ENCODE data around the gene SSR3.

Gene SSR3

DNA sequence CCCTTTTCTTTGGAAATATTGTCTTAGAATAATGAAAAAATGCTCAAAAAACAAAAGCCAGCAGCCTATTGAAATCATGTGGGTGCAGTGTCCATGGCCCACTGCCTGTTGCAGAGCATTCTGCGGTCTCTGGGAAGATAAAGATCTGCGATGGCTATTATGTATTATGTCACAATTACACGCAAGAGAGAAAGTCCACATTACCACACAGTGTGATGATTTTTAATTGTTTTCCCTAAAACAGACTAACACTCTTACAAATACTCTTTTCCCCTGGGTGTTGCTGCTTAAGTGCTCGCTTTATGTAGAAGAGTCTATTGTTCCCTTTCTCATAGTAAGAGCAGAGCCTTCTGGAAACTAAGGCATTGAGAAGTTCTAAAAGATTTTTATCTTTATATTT lies 32.2 kb downstream of the SSR3 start:
- TF ChIP-seq ZFX (IDR thresholded peaks at IDR 0.05; ENCODE audit: borderline replicate concordance), result no peak
- TF ChIP-seq, protein P1, sequence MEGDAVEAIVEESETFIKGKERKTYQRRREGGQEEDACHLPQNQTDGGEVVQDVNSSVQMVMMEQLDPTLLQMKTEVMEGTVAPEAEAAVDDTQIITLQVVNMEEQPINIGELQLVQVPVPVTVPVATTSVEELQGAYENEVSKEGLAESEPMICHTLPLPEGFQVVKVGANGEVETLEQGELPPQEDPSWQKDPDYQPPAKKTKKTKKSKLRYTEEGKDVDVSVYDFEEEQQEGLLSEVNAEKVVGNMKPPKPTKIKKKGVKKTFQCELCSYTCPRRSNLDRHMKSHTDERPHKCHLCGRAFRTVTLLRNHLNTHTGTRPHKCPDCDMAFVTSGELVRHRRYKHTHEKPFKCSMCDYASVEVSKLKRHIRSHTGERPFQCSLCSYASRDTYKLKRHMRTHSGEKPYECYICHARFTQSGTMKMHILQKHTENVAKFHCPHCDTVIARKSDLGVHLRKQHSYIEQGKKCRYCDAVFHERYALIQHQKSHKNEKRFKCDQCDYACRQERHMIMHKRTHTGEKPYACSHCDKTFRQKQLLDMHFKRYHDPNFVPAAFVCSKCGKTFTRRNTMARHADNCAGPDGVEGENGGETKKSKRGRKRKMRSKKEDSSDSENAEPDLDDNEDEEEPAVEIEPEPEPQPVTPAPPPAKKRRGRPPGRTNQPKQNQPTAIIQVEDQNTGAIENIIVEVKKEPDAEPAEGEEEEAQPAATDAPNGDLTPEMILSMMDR (IDR thresholded peaks at IDR 0.05), result no peak
- H3K27ac ChIP-seq, result no peak overlapping the region

DNA sequence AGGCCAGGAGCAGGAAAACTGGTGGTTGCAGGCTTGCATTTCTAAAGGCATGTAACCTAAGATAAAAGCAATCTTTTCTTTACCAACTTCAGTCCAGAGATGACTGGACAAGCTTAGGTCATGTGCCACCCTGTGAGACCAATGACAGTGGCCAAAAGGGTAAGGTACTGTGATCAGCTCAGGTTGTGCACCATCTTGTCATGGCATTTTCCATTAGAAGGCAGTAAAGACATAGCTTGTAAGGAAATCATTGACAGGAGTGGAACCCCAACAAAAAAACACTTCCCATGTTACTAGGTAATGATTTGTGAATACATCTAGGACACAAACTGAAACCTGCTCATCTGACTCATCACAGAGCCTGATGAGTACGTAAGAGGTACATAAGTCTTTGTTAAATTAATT lies 35.2 kb downstream of the SSR3 start:
- TF ChIP-seq, protein P1 (IDR thresholded peaks at IDR 0.05), result no peak
- no peak for TF ChIP-seq ZFX (IDR thresholded peaks at IDR 0.05; ENCODE audit: borderline replicate concordance)
- H3K27ac ChIP-seq, result no peak overlapping the region

DNA sequence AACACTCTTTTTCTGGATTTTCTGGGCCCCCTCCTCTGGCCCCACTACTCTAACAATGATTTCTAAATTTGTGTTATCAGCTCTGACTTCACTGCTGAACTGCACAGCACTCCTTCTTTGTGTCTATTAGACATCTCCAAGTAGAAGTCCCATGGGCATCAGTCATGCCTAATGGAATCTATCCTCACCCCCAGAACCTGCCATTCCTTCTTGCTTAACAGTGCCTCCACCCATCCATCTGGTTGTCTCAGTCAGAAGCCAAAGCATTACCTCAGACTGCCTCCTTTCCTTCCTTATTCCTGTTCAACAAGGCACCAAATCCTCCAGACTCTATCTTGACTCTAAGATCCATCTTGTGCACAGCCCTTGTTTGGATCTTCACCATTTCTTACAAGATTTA lies 36.2 kb downstream of the SSR3 start:
- TF ChIP-seq ZFX (IDR thresholded peaks at IDR 0.05; ENCODE audit: borderline replicate concordance), result no peak
- TF ChIP-seq, protein P1 (IDR thresholded peaks at IDR 0.05), result no peak
- H3K27ac ChIP-seq, result no peak overlapping the region

DNA sequence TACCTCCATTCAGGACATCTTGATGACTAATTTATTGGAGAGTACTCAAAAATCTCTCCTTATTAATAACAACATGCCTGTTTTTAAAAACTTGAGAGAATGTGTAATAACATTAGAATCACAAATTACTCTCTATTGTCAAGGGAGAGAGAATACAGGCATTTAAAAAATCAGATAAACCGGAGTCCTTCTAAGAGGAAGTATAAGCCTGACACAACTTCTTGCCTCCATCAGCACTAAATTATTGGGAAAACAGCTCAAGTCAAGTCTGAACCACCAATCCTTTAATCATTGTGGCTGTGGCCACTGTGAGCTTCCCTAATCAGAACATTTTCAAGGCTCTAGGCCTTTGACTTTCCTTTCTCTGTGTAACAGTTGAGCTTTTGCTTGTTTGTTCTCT lies 38.0 kb downstream of the SSR3 start:
- H3K27ac ChIP-seq, result no peak overlapping the region
- TF ChIP-seq ZFX (IDR thresholded peaks at IDR 0.05; ENCODE audit: borderline replicate concordance), result no peak
- TF ChIP-seq, protein P1 (IDR thresholded peaks at IDR 0.05), result no peak

DNA sequence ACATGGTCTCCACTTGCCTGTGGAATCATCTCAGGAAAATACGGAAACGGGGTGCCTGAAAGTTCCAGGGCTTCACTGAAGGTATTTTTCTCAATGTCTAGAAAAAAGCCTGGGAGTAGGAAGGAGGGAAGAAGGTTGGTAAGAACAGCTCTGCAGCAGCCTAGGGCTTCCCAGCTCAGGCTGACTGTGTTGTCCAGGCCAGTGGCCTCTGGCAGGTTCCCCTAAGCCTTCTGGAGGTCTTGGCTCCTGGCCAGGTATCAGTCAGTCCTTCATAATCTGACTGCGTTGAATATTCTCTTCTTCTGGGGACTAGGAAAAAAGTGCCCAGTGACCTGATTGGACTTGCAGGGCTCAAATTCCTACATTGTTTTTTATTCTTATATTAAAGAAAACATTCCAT lies 38.6 kb downstream of the SSR3 start:
- TF ChIP-seq, protein P1 (IDR thresholded peaks at IDR 0.05), result no peak
- no peak for TF ChIP-seq ZFX (IDR thresholded peaks at IDR 0.05; ENCODE audit: borderline replicate concordance)
- H3K27ac ChIP-seq, result no peak overlapping the region

DNA sequence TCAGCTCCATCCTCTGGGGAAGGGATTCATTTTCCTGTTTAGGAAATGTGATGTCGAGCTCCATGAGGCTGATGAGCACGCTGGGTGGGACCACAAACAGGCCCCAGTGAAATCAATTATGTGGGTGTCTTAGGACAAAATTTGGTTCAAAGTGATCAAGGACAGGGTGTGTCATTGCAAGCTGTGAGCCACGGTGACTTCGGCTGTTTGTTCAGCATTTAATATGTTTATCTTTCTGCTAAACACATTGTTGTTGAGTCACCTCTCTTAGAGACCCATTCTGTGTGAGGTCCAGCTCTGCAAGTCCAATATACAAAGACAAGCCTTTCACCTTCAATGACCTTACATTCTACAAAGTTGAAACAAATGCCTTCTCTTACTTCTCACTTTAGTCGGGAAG lies 41.3 kb downstream of the SSR3 start:
- TF ChIP-seq, protein P1 (IDR thresholded peaks at IDR 0.05), result no peak
- TF ChIP-seq ZFX (IDR thresholded peaks at IDR 0.05; ENCODE audit: borderline replicate concordance), result no peak
- H3K27ac ChIP-seq, result no peak overlapping the region

DNA sequence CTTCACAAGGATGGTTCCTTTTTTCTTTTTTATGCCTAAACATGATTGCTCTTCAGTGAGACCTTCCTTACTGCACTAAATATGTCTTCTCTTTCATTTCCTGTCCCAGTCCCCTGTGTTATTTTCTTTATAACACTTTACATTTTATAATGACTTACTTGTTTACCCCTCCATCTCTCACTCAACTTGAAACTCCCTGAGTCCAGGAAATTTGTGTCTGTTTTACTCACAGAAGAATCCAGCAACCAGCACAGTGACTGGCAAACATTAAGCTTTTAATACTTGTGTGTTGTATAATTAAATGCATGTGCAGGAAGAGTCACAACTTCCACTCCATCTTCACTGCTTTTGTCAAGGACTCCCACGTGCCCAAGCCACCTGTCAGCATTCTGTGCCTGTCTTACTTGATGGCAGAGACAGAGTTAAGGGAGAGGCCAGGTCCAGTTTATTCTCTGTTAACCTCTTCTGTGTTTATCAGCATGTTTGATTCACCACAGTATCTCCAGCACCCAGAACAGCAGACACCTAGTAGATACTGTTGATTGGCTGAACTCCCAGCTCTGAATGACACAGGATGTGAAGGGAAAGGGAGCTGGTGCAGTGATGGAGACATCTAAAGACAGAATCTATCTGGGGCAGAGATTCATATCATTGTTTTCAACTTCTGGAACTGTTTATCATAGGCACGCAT lies 42.8 kb downstream of the SSR3 start:
- no peak overlapping the region for H3K27ac ChIP-seq
- TF ChIP-seq, protein P1 (IDR thresholded peaks at IDR 0.05), result no peak
- TF ChIP-seq ZFX (IDR thresholded peaks at IDR 0.05; ENCODE audit: borderline replicate concordance), result no peak
